PFSK-1 (cell line): ENCODE data around the gene FECH.

Experiments used
- FOXP2 ChIP-seq: optimal IDR thresholded peaks from 2 replicates; pipeline ENCODE3; 2011; ENCODE audit warnings: borderline replicate concordance, control low read depth, inconsistent platforms; ENCODE audit not compliant: insufficient read depth; ENCODE audit errors: extremely low read length, extremely low read depth
- POLR2AphosphoS5 ChIP-seq: IDR thresholded peaks from 2 replicates; pipeline ENCODE4 v1.6.1; 2012; ENCODE audit warnings: low read depth, mild to moderate bottlenecking, control low read depth, low read length, moderate library complexity
- SIN3A ChIP-seq: IDR thresholded peaks from 2 replicates; pipeline ENCODE4 v1.6.1; 2012; ENCODE audit warnings: mild to moderate bottlenecking, low read length, moderate library complexity, borderline replicate concordance; ENCODE audit not compliant: insufficient read depth
- TAF1 ChIP-seq: IDR thresholded peaks from 2 replicates; pipeline ENCODE4 v1.6.1; 2012; ENCODE audit warnings: low read length, control low read depth, borderline replicate concordance; ENCODE audit not compliant: insufficient read depth
- TF ChIP-seq, protein P1 (sequence below), 2 experiments: IDR thresholded peaks; 2 replicates each; pipeline versions ENCODE4 v1.6.1 to v1.8.0; 2011 to 2012; ENCODE audit warnings: low read depth in 2 of 2, low read length in 2 of 2, control low read depth in 1 of 2, inconsistent platforms in 1 of 2, mild to moderate bottlenecking in 1 of 2, moderate library complexity in 1 of 2; ENCODE audit not compliant: insufficient read depth in 1 of 2

The FECH gene

DNA sequence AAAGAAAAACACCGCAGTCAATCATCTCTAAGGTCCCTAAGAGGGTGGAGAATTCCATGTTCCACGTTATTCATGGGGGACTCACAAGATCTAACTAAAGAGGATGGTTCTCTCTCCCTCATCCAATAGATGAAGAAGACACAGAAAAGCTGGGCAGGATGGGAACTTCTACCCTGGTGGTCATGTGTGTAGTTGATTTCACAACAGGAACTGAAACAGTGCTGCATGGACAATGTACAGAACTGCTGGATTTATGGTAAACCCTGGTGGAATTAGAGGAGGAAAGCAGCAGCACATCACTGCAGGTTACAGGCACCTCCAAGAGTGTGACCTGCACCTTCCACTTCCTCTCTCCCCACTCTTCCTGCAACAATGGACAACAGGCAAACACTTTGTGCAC is 31.4 kb downstream of the FECH start:
- TF ChIP-seq, protein P1, sequence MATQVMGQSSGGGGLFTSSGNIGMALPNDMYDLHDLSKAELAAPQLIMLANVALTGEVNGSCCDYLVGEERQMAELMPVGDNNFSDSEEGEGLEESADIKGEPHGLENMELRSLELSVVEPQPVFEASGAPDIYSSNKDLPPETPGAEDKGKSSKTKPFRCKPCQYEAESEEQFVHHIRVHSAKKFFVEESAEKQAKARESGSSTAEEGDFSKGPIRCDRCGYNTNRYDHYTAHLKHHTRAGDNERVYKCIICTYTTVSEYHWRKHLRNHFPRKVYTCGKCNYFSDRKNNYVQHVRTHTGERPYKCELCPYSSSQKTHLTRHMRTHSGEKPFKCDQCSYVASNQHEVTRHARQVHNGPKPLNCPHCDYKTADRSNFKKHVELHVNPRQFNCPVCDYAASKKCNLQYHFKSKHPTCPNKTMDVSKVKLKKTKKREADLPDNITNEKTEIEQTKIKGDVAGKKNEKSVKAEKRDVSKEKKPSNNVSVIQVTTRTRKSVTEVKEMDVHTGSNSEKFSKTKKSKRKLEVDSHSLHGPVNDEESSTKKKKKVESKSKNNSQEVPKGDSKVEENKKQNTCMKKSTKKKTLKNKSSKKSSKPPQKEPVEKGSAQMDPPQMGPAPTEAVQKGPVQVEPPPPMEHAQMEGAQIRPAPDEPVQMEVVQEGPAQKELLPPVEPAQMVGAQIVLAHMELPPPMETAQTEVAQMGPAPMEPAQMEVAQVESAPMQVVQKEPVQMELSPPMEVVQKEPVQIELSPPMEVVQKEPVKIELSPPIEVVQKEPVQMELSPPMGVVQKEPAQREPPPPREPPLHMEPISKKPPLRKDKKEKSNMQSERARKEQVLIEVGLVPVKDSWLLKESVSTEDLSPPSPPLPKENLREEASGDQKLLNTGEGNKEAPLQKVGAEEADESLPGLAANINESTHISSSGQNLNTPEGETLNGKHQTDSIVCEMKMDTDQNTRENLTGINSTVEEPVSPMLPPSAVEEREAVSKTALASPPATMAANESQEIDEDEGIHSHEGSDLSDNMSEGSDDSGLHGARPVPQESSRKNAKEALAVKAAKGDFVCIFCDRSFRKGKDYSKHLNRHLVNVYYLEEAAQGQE (IDR thresholded peaks at IDR 0.05; ENCODE audit: insufficient read depth in 1 of 2, low read depth in 2 of 2, low read length in 2 of 2): no peak
- no peak for TF ChIP-seq POLR2AphosphoS5

DNA sequence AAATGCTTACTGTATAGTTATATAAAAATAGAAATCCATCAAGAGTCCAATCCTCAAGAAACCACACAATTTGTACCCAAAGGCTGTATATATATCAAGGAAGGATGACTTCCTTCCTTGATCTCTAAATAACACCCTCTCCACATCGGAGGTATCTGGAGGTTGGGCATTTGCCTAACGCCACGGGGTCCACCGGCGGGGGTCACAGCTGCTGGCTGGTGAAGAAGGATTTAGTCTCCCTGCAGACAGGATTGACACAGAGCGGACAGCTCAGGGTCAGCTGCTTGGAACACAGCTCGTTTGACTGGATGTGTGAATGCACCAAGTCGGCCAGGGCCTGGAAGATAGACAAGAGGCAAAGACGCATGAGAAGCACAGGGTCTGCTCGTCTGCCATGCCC is 36.0 kb downstream of the FECH start:
- TF ChIP-seq TAF1 (no peak), SIN3A (no peak), POLR2AphosphoS5 (no peak), FOXP2 (no peak)
- TF ChIP-seq, protein P1 (IDR thresholded peaks at IDR 0.05; ENCODE audit: insufficient read depth in 1 of 2, low read depth in 2 of 2, low read length in 2 of 2): no peak

DNA sequence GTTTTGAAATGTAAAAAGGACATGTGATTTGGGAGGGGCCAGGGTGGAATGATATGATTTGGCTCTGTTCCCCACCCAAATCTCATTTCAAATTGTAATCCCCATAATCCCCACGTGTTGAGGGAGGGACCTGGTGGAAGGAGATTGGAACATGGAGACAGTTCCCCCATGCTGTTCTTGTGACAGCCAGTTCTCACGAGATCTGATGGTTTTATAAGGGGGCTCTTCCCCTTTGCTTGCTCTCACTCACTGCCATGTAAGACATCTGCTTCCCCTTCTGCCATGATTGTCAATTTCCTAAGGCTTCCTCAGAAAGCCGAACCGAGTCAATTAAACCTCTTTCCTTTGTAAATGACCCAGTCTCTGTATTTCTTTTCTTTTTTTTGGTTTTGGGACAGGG is 39.2 kb downstream of the FECH start:
- TF ChIP-seq, protein P1 (IDR thresholded peaks at IDR 0.05; ENCODE audit: insufficient read depth in 1 of 2, low read depth in 2 of 2, low read length in 2 of 2): no peak
- TF ChIP-seq SIN3A (no peak), FOXP2 (no peak), TAF1 (no peak), POLR2AphosphoS5 (no peak)

DNA sequence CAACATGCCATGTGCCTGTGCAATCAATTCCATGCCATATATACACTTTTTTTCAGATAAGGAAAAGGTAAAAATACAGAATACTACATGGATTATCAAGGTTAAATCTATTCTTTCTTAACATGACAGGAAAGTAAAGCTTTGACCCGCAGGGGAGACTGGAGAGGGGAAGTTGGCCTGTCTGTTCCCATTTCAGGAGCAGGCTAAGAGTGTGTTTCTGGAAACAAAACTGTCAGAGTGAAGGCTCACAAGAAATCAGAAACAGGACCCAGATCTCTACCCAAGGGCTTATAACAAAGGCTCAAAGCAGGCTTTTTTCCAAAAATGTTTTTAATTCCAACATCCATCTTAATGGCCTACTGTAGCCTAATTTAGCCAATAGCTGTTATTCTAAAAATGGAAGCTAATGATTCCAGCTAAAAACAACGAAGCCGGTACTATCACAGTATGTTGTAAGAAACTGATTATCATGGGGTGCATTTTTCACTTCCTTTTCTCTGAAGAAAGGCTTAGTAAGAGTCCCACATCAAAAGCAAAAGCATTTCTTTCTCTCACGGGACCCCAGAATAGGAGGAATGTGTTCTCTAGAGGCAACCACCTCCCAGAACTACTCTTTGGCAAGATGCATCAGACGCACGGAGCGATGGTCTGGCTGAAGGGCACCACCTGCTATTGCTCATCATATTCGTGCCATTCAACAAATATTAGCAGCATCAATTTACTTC is 41.4 kb downstream of the FECH start:
- TF ChIP-seq SIN3A (no peak), FOXP2 (no peak), TAF1 (no peak), POLR2AphosphoS5 (no peak)
- TF ChIP-seq, protein P1 (IDR thresholded peaks at IDR 0.05; ENCODE audit: insufficient read depth in 1 of 2, low read depth in 2 of 2, low read length in 2 of 2): no peak

DNA sequence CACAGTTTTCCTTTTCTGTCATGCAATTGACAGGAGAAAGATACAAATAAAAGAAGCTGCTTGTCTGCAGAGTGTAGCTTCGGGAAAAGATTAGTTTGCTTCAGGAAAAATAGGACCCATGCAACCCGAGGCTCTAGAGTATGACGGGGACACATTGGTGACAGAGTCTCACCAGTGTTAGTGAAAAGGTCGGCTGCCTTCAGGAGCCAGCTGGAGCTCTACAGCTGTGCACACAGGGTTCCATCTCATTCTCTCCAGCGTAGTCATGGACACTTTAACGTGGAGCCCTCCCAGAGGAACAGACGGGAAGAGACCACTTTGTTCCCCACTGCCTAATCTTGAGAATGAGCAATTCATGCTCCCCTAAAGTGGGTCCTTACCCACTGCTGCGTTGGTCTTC is 42.9 kb downstream of the FECH start:
- TF ChIP-seq FOXP2 (no peak), TAF1 (no peak), POLR2AphosphoS5 (no peak), SIN3A (no peak)
- TF ChIP-seq, protein P1 (IDR thresholded peaks at IDR 0.05; ENCODE audit: insufficient read depth in 1 of 2, low read depth in 2 of 2, low read length in 2 of 2): no peak
